Upper lobe of left lung (tissue), 6 donors: ENCODE data around the gene C10orf120. TPM values are rescaled to one million over a fixed set of nuclear protein-coding genes. Genes with fewer than 3 reads are reported as not detected.

ENCODE experiments used
- ATAC-seq, 2 donors: fragments of 200-7000 bp; cut with Tn5 transposase; one replicate each; pipeline ENCODE4 v1.9.1; 2022; ENCODE audit warnings: mild to moderate bottlenecking in 2 of 2, moderate library complexity in 2 of 2; ENCODE audit not compliant: low FRiP score in 2 of 2
- DNase-seq, 2 donors: peaks; one replicate each; pipeline ENCODE4 v3.0.0-alpha.2; 2019 to 2020
- H3K27ac ChIP-seq, 4 donors: fragments of 200-600 bp; sonication (generic); one replicate each; pipeline ENCODE4 v1.5.1; 2016 to 2019
- H3K27me3 ChIP-seq, 4 donors: fragments of 200-600 bp; sonication (generic); one replicate each; pipeline ENCODE4 v1.5.1; 2017 to 2019
- H3K36me3 ChIP-seq, 4 donors: fragments of 200-600 bp; sonication (generic); one replicate each; pipeline ENCODE4 v1.5.1; 2016 to 2019
- H3K4me1 ChIP-seq, 4 donors: fragments of 200-600 bp; sonication (generic); one replicate each; pipeline ENCODE4 v1.5.1; 2018 to 2019
- H3K4me3 ChIP-seq, 4 donors: fragments of 200-600 bp; sonication (generic); one replicate each; pipeline ENCODE4 v1.5.1; 2017 to 2019; ENCODE audit warnings: mild to moderate bottlenecking in 2 of 4, moderate library complexity in 1 of 4
- H3K9me3 ChIP-seq, 4 donors: fragments of 200-600 bp; sonication (generic); one replicate each; pipeline ENCODE4 v1.5.1; 2018 to 2019
- EP300 ChIP-seq, 4 donors: sonication (generic); formaldehyde crosslinking; IDR thresholded peaks; one replicate each; pipeline ENCODE4 v1.5.1; 2017; ENCODE audit warnings: antibody characterized with exemption in 4 of 4, control low read depth in 2 of 4
- POLR2A ChIP-seq, 4 donors: fragments of 450-650 bp; IDR thresholded peaks; one replicate each; pipeline ENCODE4 v1.5.1; 2016 to 2017; ENCODE audit warnings: antibody characterized with exemption in 4 of 4, mild to moderate bottlenecking in 2 of 4
- POLR2AphosphoS5 ChIP-seq, 2 donors: sonication (generic); formaldehyde crosslinking; IDR thresholded peaks; one replicate each; pipeline ENCODE4 v1.5.1; 2017; ENCODE audit warnings: antibody characterized with exemption in 2 of 2
- WGBS, 2 donors: methylation state at CpG; one replicate each; pipeline ENCODE4 v1.1.5; 2017 to 2018; 5-methylcytosine and 5-hydroxymethylcytosine counted together
- total RNA-seq, 6 donors: library from RNA; depleted of rRNA in 4 of 6; stranded (reverse); fragments of >200 nt in 4 of 6; gene quantifications; one replicate each; pipeline versions ENCODE4 v1.1.0 to v1.2.1, GENCODE V29; 2016 to 2021
- TF ChIP-seq, protein P1 (sequence below), 6 experiments: fragments of 450-650 bp in 4 of 6; fragments of 200-600 bp in 2 of 6; sonication (generic) in 2 of 6; IDR thresholded peaks; one replicate each; pipeline ENCODE4 v1.5.1; 2016 to 2019; ENCODE audit warnings: antibody characterized with exemption in 6 of 6
- donor health status: DM: no; HTN: no; CAD: no; lungs with moderate emphysema.
- donor health status: DM: no; HTN: yes; CAD: no; lungs with severe emphysema.

C10orf120 gene
- total RNA-seq, 6 donors from 2014 or later = not detected

DNA sequence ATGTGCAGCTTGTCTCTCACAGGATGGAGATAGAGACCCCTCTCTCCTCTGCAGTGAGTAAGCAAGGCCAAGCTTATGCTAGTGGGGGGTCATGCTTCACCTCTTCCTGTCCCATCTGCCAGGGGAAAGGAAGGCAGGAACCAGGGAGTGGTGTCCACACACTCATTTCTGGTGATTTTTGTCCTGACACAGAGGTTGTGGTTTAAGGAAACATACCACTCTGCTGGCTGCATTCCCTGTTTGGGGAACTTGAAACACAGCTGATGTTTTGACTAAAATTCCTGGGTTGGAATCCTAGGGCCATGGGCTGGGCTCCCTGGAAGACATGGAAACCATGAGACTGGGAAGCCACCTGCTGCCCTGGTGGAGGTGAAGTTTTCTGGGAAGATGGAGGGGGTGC, 21.4 kb downstream of the C10orf120 start:
- Histone ChIP-seq H3K9me3 (no peaks in the 10 kb centered on the region), H3K27me3 (no peaks in the 10 kb centered on the region)
- no peak for ATAC-seq

DNA sequence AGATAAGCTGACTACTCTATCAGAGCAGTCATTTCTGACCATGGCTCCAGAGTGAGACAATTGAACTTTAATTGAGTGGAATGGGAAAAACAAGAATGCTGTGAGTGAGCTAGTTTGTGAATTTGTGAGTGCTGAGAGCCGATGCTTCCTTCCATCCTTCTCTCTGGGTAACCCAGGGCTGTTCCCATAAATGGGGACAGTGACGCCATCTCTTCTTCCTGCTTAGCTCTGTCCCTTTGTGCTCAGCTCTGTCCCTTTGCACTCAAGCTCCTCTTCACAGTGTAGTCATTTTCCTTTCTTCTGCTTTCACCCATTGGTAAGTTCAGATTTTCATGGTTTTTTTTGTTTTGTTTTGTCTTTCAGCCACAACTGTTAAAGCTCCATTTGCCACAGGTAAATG, 24.4 kb downstream of the C10orf120 start:
- Histone ChIP-seq H3K9me3 (no peaks in the 10 kb centered on the region), H3K4me1 (peaks cover 0 to 9% (median 0%) of the 10 kb centered on the region in 4 donors), H3K4me3 (no peak overlapping the region), H3K27ac (no peak overlapping the region), H3K27me3 (no peaks in the 10 kb centered on the region), H3K36me3 (no peaks in the 10 kb centered on the region)
- WGBS, 2 donors = 53 to 57% methylated on average over 2 of the region's 2 CpGs
- no peak for ATAC-seq
- no peak for TF ChIP-seq POLR2AphosphoS5 (IDR thresholded peaks at IDR 0.05)
- no peak for TF ChIP-seq POLR2A (IDR thresholded peaks at IDR 0.05)
- TF ChIP-seq, protein P1, sequence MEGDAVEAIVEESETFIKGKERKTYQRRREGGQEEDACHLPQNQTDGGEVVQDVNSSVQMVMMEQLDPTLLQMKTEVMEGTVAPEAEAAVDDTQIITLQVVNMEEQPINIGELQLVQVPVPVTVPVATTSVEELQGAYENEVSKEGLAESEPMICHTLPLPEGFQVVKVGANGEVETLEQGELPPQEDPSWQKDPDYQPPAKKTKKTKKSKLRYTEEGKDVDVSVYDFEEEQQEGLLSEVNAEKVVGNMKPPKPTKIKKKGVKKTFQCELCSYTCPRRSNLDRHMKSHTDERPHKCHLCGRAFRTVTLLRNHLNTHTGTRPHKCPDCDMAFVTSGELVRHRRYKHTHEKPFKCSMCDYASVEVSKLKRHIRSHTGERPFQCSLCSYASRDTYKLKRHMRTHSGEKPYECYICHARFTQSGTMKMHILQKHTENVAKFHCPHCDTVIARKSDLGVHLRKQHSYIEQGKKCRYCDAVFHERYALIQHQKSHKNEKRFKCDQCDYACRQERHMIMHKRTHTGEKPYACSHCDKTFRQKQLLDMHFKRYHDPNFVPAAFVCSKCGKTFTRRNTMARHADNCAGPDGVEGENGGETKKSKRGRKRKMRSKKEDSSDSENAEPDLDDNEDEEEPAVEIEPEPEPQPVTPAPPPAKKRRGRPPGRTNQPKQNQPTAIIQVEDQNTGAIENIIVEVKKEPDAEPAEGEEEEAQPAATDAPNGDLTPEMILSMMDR (IDR thresholded peaks at IDR 0.05) = no peak
- no peak for TF ChIP-seq EP300 (IDR thresholded peaks at IDR 0.05)
- DNase-seq = no peak

More for the DNA sequence above, 21.4 kb downstream of the C10orf120 start:
- no peak overlapping the region for H3K4me3 ChIP-seq
- no peak for TF ChIP-seq POLR2A (IDR thresholded peaks at IDR 0.05)
- TF ChIP-seq EP300 (IDR thresholded peaks at IDR 0.05) = no peak
- TF ChIP-seq POLR2AphosphoS5 (IDR thresholded peaks at IDR 0.05) = no peak
- TF ChIP-seq, protein P1 (IDR thresholded peaks at IDR 0.05) = no peak
- no peaks in the 10 kb centered on the region for H3K4me1 ChIP-seq
- H3K36me3 ChIP-seq = no peaks in the 10 kb centered on the region
- no peak for DNase-seq
- no peak overlapping the region for H3K27ac ChIP-seq

DNA sequence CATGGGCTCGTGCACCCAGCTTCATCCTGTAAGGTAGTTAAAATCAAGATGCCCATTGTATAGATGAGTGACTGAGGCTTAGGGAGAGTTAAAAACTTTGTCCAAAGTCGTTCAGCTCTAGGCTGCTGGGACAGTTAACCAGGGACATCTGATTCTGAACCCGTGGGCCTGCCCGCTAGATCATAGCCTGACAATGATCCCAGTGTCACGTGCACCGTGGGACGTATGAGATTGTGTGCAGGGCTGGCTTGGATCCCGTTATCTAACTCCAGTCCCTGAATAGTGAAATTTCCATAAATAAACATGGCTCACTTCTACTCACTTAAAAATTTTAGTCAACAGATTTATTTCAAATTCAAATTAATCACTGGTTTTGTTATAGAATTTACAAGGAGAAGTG, 24.9 kb downstream of the C10orf120 start:
- WGBS, 2 donors = 74 to 76% methylated on average over 8 of the region's 8 CpGs
- ATAC-seq = no peak

GRCh38 chr10:122673731-122674130, 25.9 kb downstream of the C10orf120 start:
- no peaks in the 10 kb centered on the region for H3K36me3 ChIP-seq
- ATAC-seq = no peak
- no peak for DNase-seq
- peaks cover 0 to 10% (median 0%) of the 10 kb centered on the region in 4 donors for H3K4me1 ChIP-seq
- WGBS, 2 donors = 76 to 78% methylated on average over 5 of the region's 5 CpGs
- H3K9me3 ChIP-seq = no peaks in the 10 kb centered on the region
- no peak overlapping the region for H3K27ac ChIP-seq
- TF ChIP-seq, protein P1 (IDR thresholded peaks at IDR 0.05) = no peak
- TF ChIP-seq POLR2A (IDR thresholded peaks at IDR 0.05) (no peak), EP300 (IDR thresholded peaks at IDR 0.05) (no peak), POLR2AphosphoS5 (IDR thresholded peaks at IDR 0.05) (no peak)
- H3K4me3 ChIP-seq = no peak overlapping the region
- no peaks in the 10 kb centered on the region for H3K27me3 ChIP-seq

More for the DNA sequence above, 24.9 kb downstream of the C10orf120 start:
- Histone ChIP-seq H3K36me3 (no peaks in the 10 kb centered on the region), H3K4me3 (no peak overlapping the region), H3K27me3 (no peaks in the 10 kb centered on the region), H3K4me1 (peaks cover 0 to 10% (median 0%) of the 10 kb centered on the region in 4 donors), H3K27ac (no peak overlapping the region), H3K9me3 (no peaks in the 10 kb centered on the region)
- no peak for DNase-seq
- TF ChIP-seq POLR2A (IDR thresholded peaks at IDR 0.05) (no peak), POLR2AphosphoS5 (IDR thresholded peaks at IDR 0.05) (no peak), EP300 (IDR thresholded peaks at IDR 0.05) (no peak)
- TF ChIP-seq, protein P1 (IDR thresholded peaks at IDR 0.05) = no peak

DNA sequence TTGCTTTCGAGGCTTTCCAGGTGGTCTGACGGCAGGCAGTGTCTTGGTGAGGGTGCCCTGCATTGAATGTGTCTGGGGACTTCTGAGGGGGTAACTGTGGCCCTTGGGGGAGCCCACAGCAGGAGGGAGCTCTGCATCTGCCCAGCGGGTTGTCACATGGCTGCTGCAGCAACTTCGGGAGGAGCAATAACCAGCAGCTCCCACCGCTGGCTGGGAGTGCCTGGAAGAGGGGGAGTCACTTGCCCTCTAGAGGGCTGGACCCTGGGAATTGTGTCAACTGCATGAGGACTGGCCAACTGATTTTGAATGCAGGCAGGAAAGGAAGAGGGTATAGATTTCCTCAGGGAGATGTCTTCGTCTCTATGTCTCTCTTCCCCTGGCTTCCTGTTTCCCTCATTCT, 26.4 kb downstream of the C10orf120 start:
- 64 to 70% methylated on average over 6 of the region's 6 CpGs for WGBS, 2 donors
- no peak for ATAC-seq
- Histone ChIP-seq H3K27ac (no peak overlapping the region), H3K4me3 (no peak overlapping the region), H3K4me1 (peaks cover 0 to 10% (median 0%) of the 10 kb centered on the region in 4 donors), H3K27me3 (no peaks in the 10 kb centered on the region), H3K36me3 (no peaks in the 10 kb centered on the region), H3K9me3 (no peaks in the 10 kb centered on the region)
- DNase-seq = no peak
- TF ChIP-seq POLR2A (IDR thresholded peaks at IDR 0.05) (no peak), EP300 (IDR thresholded peaks at IDR 0.05) (no peak), POLR2AphosphoS5 (IDR thresholded peaks at IDR 0.05) (no peak)
- TF ChIP-seq, protein P1 (IDR thresholded peaks at IDR 0.05) = no peak
